Naive thymus-derived CD4-positive, alpha-beta T cell (primary cell): ENCODE measurements around the gene BET1L. TPM values are rescaled to one million over a fixed set of nuclear protein-coding genes. Genes with fewer than 3 reads are reported as not detected.

Source experiments
- ATAC-seq: fragments of 150-1000 bp; cut with Tn5 transposase; 2 replicates; pipeline ENCODE4 v1.10.0; 2021; ENCODE audit warnings: mild to moderate bottlenecking, moderate library complexity
- CTCF ChIA-PET: fragments of 350-600 bp; sonication (Branson Sonifier 250); formaldehyde crosslinking; loops from one replicate; lab custom pipeline; 2021; ENCODE audit warnings: antibody characterized with exemption; lab: Charles Lee
- POLR2A ChIA-PET: fragments of 350-600 bp; sonication (Branson Sonifier 250); formaldehyde crosslinking; loops from one replicate; lab custom pipeline; 2021; ENCODE audit warnings: antibody characterized with exemption, inconsistent platforms; lab: Charles Lee
- DNase-seq, 9 donors: peaks; one replicate each; pipeline versions ENCODE4 v3.0.0 to v3.0.0-alpha.2; 2020 to 2022; ENCODE audit warnings: mixed read lengths in 1 of 9
- H3K27ac ChIP-seq: one replicate; pipeline ENCODE4 v1.7.0; 2013; ENCODE audit warnings: mild to moderate bottlenecking, low read depth, low read length, moderate library complexity
- H3K27me3 ChIP-seq, 2 donors: one replicate each; pipeline ENCODE4 v1.7.0; 2013; ENCODE audit warnings: low read length in 2 of 2, mild to moderate bottlenecking in 2 of 2, moderate library complexity in 2 of 2; ENCODE audit not compliant: control insufficient read depth in 2 of 2, insufficient read depth in 2 of 2
- H3K36me3 ChIP-seq, 3 experiments: 1 replicate in 2 of 3; 2 replicates in 1 of 3; pipeline ENCODE4 v1.7.0; 2013; ENCODE audit warnings: low read length in 3 of 3, mild to moderate bottlenecking in 3 of 3, moderate library complexity in 1 of 3; ENCODE audit not compliant: insufficient read depth in 3 of 3, control insufficient read depth in 2 of 3
- H3K4me1 ChIP-seq, 2 donors: one replicate each; pipeline ENCODE4 v1.7.0; 2013; ENCODE audit warnings: low read length in 2 of 2, mild to moderate bottlenecking in 2 of 2, moderate library complexity in 1 of 2; ENCODE audit not compliant: control insufficient read depth in 2 of 2, insufficient read depth in 2 of 2
- H3K4me3 ChIP-seq: 2 replicates; pipeline ENCODE4 v1.7.0; 2013; ENCODE audit warnings: mild to moderate bottlenecking, low read length
- H3K9me3 ChIP-seq, 3 experiments: 1 replicate in 2 of 3; 2 replicates in 1 of 3; pipeline ENCODE4 v1.7.0; 2013; ENCODE audit warnings: low read length in 3 of 3; ENCODE audit not compliant: control insufficient read depth in 2 of 3
- H3K27ac Mint-ChIP-seq, 9 donors: one replicate each; pipeline ENCODE4 v1.8.0; 2020 to 2022; ENCODE audit warnings: mixed read lengths in 9 of 9, mild to moderate bottlenecking in 8 of 9, moderate library complexity in 5 of 9, inconsistent platforms in 2 of 9
- H3K27me3 Mint-ChIP-seq, 5 donors: one replicate each; pipeline ENCODE4 v1.8.0; 2021 to 2022; ENCODE audit warnings: mixed read lengths in 5 of 5, mild to moderate bottlenecking in 1 of 5
- H3K36me3 Mint-ChIP-seq, 5 donors: one replicate each; pipeline ENCODE4 v1.8.0; 2020 to 2022; ENCODE audit warnings: mixed read lengths in 5 of 5, mild to moderate bottlenecking in 3 of 5, inconsistent platforms in 1 of 5
- H3K4me1 Mint-ChIP-seq, 7 donors: one replicate each; pipeline ENCODE4 v1.8.0; 2020 to 2022; ENCODE audit warnings: mixed read lengths in 7 of 7, mild to moderate bottlenecking in 3 of 7, inconsistent platforms in 1 of 7
- H3K4me3 Mint-ChIP-seq, 10 donors: one replicate each; pipeline ENCODE4 v1.8.0; 2020 to 2022; ENCODE audit warnings: mild to moderate bottlenecking in 10 of 10, mixed read lengths in 10 of 10, moderate library complexity in 6 of 10, inconsistent platforms in 2 of 10
- H3K9me3 Mint-ChIP-seq, 11 donors: one replicate each; pipeline ENCODE4 v1.8.0; 2020 to 2022; ENCODE audit warnings: mixed read lengths in 11 of 11, mild to moderate bottlenecking in 4 of 11, inconsistent platforms in 1 of 11, moderate library complexity in 1 of 11
- intact Hi-C, 2 donors: fragments of 100-400 bp; cut with micrococcal nuclease; formaldehyde crosslinking; loops; one replicate each; pipeline ENCODE4 v1.15.1; 2023
- polyA plus RNA-seq, 2 donors: library from polyadenylated mRNA; unstranded; fragments of 300-500 nt; fragmentation: Illumina TruSeq; gene quantifications; one replicate each; pipeline ENCODE4 v1.2.3, GENCODE V29; 2021
- total RNA-seq, 6 experiments: library from RNA in 5 of 6; stranded (reverse) in 5 of 6; gene quantifications; 1 replicate in 5 of 6; 2 replicates in 1 of 6; pipeline ENCODE4 v1.2.3 and lab custom pipeline; 2021 to 2026

The BET1L gene
- total and polyA plus RNA-seq, 7 experiments from 2014 or later, result 47.1 to 125 (median 89.3) TPM

DNA sequence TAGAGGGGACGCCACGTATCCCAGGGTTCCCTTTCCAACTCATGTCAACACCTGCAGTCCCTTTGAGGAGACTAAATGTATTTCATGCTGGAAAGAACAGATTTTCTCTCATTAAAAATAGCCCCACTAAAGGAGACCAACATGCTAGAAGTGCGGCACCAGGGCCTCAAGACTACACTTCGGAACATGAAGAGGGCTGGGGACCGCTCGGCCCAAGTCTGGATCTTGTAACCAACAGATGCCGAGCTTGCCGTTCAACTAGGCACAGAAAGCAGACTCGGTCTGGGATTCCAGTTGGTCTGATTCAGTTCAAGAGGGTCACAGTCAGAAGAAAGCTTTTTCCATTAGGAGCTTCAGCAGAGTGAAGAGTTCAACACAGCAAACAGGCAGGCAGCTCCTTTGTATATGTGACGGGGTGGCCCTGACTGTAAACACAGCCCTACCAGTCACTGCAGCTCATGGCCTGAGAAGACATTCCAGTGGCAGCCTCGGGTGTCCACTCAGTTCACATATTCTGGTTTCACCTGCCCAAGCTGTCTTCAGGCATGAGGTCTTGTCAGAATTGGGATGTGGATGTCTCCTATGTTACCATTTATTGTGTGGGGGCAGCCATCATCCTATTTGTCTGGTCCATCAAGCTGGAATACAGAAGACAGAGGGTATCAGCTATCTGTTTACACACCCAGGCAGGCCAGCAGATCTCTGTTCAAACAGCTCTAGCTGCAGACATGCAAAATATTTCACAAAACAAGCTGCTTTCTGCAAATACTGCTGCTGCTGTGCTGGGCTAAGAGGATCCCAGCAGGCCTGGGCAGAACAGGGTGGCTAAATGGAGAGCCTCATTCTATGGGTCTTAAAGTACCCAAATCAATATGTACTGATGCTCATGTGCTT lies 9.1 kb upstream of the BET1L start:
- Mint-ChIP-seq H3K4me1 (peaks cover 0 to 20% (median 3%) of the 10 kb centered on the region in 7 donors), H3K36me3 (peaks cover 5 to 27% (median 11%) of the 10 kb centered on the region in 5 donors), H3K4me3 (no peak overlapping the region), H3K27me3 (no peaks in the 10 kb centered on the region), H3K9me3 (no peaks in the 10 kb centered on the region), H3K27ac (peak overlapping the region in 5 of 9 donors; percentile 43 to 72 (median 48))
- Histone ChIP-seq H3K36me3 (peaks cover 19 to 53% (median 33%) of the 10 kb centered on the region in 3 experiments), H3K27me3 (no peaks in the 10 kb centered on the region), H3K4me3 (no peak overlapping the region), H3K4me1 (no peaks in the 10 kb centered on the region), H3K9me3 (no peaks in the 10 kb centered on the region), H3K27ac (peak overlapping the region; percentile 33)
- POLR2A ChIA-PET, result interaction anchor here (0.6 to 1.7 kb wide), 3 partner anchors 9 to 65 kb away, joined by 3 to 5 read pairs (median 5); partner anchors contain the start of genes BET1L and RIC8A
- ATAC-seq (no peak), DNase-seq (peak in 1 of 9 donors; percentile 6)
- CTCF ChIA-PET, result no interaction called here
- intact Hi-C loops, result no loop called here

GRCh38 chr11:215581-216037 lies 8.4 kb upstream of the BET1L start:
- H3K27me3 ChIP-seq, result no peaks in the 10 kb centered on the region
- H3K27me3 Mint-ChIP-seq, result no peaks in the 10 kb centered on the region
- intact Hi-C loops, result no loop called here
- peaks cover 5 to 30% (median 13%) of the 10 kb centered on the region in 5 donors for H3K36me3 Mint-ChIP-seq
- H3K4me3 ChIP-seq, result no peak overlapping the region
- H3K4me3 Mint-ChIP-seq, result no peak overlapping the region
- ChIA-PET CTCF (interaction anchor here (0.5 kb wide), 1 partner anchor 46 kb away, joined by 3 read pairs; no protein-coding TSS in a partner anchor), POLR2A (interaction anchor here (0.6 to 1.7 kb wide), 2 partner anchors 10 to 11 kb away, joined by 3 to 5 read pairs; no protein-coding TSS in a partner anchor)
- no peak overlapping the region for H3K27ac ChIP-seq
- ATAC-seq (no peak), DNase-seq (peak in 1 of 9 donors; percentile 4)
- H3K27ac Mint-ChIP-seq, result peak overlapping the region in 5 of 9 donors; percentile 10 to 79 (median 60)
- no peaks in the 10 kb centered on the region for H3K9me3 Mint-ChIP-seq
- peaks cover 0 to 3% of the 10 kb centered on the region in 2 donors for H3K4me1 ChIP-seq
- H3K4me1 Mint-ChIP-seq, result peaks cover 0 to 25% (median 6%) of the 10 kb centered on the region in 7 donors
- H3K36me3 ChIP-seq, result peaks cover 23 to 60% (median 40%) of the 10 kb centered on the region in 3 experiments
- no peaks in the 10 kb centered on the region for H3K9me3 ChIP-seq

DNA sequence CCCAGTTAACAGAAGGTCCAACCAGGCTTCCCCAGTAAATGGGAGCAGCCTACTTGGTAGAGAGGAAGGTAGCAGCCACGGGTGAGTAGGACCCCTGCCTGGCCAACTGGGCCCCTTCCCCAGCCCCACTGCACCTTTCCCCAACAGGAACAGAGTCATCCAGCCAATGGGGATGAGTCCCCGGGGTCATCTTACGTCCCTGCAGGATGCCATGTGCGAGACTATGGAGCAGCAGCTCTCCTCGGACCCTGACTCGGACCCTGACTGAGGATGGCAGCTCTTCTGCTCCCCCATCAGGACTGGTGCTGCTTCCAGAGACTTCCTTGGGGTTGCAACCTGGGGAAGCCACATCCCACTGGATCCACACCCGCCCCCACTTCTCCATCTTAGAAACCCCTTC lies 6.9 kb upstream of the BET1L start:
- Histone ChIP-seq H3K27ac (no peak overlapping the region), H3K36me3 (peaks cover 23 to 69% (median 46%) of the 10 kb centered on the region in 3 experiments), H3K4me3 (no peak overlapping the region), H3K9me3 (no peaks in the 10 kb centered on the region), H3K4me1 (peaks cover 4 to 17% of the 10 kb centered on the region in 2 donors), H3K27me3 (no peaks in the 10 kb centered on the region)
- Mint-ChIP-seq H3K27me3 (no peaks in the 10 kb centered on the region), H3K4me1 (peaks cover under 1 to 36% (median 14%) of the 10 kb centered on the region in 7 donors), H3K4me3 (no peak overlapping the region), H3K27ac (peak overlapping the region in 1 of 9 donors; percentile 14), H3K36me3 (peaks cover 4 to 32% (median 9%) of the 10 kb centered on the region in 5 donors), H3K9me3 (no peaks in the 10 kb centered on the region)
- ChIA-PET CTCF (interaction anchor here (0.6 kb wide), 1 partner anchor 382 kb away, joined by 4 read pairs; no protein-coding TSS in a partner anchor), POLR2A (no interaction called here)
- intact Hi-C loops, result no loop called here
- DNase-seq (peak in 1 of 9 donors; percentile 7), ATAC-seq (no peak)

GRCh38 chr11:213111-213510 lies 5.9 kb upstream of the BET1L start:
- ChIA-PET POLR2A (no interaction called here), CTCF (interaction anchor here (0.6 kb wide), 1 partner anchor 37 kb away, joined by 3 read pairs; no protein-coding TSS in a partner anchor)
- ATAC-seq (no peak), DNase-seq (peak in 1 of 9 donors; percentile 4)
- Mint-ChIP-seq H3K27ac (peak overlapping the region in 4 of 9 donors; percentile 37 to 73 (median 46)), H3K4me3 (peak overlapping the region in 1 of 10 donors; percentile 45), H3K36me3 (peaks cover 4 to 32% (median 9%) of the 10 kb centered on the region in 5 donors), H3K9me3 (peaks cover 0 to 2% (median 0%) of the 10 kb centered on the region in 11 donors), H3K27me3 (no peaks in the 10 kb centered on the region), H3K4me1 (peaks cover 0 to 36% (median 14%) of the 10 kb centered on the region in 7 donors)
- peaks cover 5 to 17% of the 10 kb centered on the region in 2 donors for H3K4me1 ChIP-seq
- intact Hi-C loops, result no loop called here
- peak overlapping the region; percentile 23 for H3K27ac ChIP-seq
- no peaks in the 10 kb centered on the region for H3K27me3 ChIP-seq
- H3K9me3 ChIP-seq, result no peaks in the 10 kb centered on the region
- H3K36me3 ChIP-seq, result peaks cover 23 to 69% (median 42%) of the 10 kb centered on the region in 3 experiments
- no peak overlapping the region for H3K4me3 ChIP-seq

DNA sequence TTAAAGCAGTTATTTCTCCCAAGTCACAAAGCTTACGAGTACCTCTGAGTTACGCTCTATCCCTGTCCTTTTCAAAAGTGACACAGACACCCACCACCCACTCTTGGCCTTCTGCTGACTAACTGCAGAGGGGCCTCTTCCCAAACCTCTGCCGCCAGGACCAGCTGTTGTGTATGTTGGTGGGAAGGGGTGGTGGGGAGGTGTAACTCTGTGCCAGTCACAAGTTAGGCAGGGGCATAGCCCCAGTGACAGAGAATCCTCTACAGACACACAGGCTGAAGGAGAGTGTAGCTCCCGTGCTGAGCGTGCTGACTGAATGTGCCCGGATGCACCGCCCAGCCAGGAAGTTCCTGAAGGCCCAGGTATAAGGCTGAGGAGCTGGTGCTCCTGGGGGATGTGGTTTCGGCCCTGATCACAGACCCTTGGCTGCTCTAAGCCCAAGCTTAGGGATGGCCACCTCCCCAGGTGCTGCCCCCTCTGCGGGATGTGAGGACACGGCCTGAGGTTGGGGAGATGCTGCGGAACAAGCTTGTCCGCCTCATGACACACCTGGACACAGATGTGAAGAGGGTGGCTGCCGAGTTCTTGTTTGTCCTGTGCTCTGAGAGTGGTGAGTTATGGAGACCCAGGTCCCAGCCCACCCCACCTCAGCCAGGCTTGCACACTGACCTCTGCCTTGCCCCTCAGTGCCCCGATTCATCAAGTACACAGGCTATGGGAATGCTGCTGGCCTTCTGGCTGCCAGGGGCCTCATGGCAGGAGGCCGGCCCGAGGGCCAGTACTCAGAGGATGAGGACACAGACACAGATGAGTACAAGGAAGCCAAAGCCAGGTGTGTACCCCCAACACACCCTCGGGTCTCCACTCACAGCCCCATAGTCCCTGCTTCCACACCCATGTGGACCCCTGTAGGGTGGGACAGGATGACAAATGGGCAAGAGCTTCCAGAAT lies 5.2 kb upstream of the BET1L start:
- peaks cover 0 to 31% (median 14%) of the 10 kb centered on the region in 7 donors for H3K4me1 Mint-ChIP-seq
- no peak overlapping the region for H3K4me3 Mint-ChIP-seq
- no peaks in the 10 kb centered on the region for H3K27me3 Mint-ChIP-seq
- H3K27ac Mint-ChIP-seq, result peak overlapping the region in 1 of 9 donors; percentile 14
- peak in 1 of 9 donors; percentile 7 for DNase-seq
- POLR2A ChIA-PET, result interaction anchor here (0.6 to 1.1 kb wide), 3 partner anchors 9 to 23 kb away, joined by 3 to 4 read pairs (median 4); no protein-coding TSS in a partner anchor
- Histone ChIP-seq H3K9me3 (no peaks in the 10 kb centered on the region), H3K27ac (peak overlapping the region; percentile 23), H3K27me3 (no peaks in the 10 kb centered on the region), H3K36me3 (peaks cover 23 to 69% (median 42%) of the 10 kb centered on the region in 3 experiments), H3K4me3 (no peak overlapping the region), H3K4me1 (peaks cover 5 to 17% of the 10 kb centered on the region in 2 donors)
- no peak for ATAC-seq
- intact Hi-C loops, result no loop called here
- peaks cover 4 to 29% (median 9%) of the 10 kb centered on the region in 5 donors for H3K36me3 Mint-ChIP-seq
- CTCF ChIA-PET, result interaction anchor here (0.6 kb wide), 2 partner anchors 20 to 38 kb away, joined by 3 read pairs; no protein-coding TSS in a partner anchor
- H3K9me3 Mint-ChIP-seq, result peaks cover 0 to 4% (median 0%) of the 10 kb centered on the region in 11 donors
